Measurements from ENCODE around the gene PTPRR. TPM values are rescaled to one million over a fixed set of nuclear protein-coding genes. Genes with fewer than 3 reads are reported as not detected.

PTPRR gene
- total and polyA plus RNA-seq, 2 of the 13 experiments (the other 11 are each of a cell fraction or from before 2014, with no cell fraction given): not detected

DNA sequence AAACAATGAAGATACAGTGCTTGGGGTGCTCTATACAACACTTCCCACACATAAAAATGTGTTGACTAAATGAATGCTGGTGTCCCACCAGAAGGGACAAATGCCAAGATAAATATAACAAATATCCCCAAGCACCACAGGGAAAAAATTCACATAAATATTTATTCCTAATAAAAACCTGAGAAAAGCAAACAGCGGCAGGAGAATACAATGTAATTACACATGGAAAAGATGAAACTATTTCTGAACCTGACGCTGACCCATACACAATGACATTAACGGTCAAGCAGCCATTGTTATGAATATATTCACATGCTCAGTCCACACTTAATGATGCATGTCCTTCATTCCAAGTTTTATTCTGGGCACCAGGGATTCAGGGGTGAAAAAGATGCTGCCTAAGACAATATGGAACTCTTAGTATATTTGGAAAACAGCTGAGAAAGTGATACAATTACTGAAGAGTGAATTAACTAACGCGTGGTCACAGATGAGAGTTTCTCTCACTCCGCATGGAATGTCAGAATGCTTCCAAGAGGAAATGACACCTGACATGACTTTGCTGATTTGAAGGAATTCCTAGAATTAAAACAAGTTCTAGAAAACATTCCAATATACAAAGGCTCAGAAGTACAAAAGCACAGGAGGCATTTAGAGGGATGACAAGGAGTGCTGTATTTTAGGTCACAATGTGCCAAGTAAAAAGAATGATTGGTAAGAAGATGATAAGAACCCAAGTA lies 27.9 kb upstream of the PTPRR start (continued):
- TF ChIP-seq, protein P1, sequence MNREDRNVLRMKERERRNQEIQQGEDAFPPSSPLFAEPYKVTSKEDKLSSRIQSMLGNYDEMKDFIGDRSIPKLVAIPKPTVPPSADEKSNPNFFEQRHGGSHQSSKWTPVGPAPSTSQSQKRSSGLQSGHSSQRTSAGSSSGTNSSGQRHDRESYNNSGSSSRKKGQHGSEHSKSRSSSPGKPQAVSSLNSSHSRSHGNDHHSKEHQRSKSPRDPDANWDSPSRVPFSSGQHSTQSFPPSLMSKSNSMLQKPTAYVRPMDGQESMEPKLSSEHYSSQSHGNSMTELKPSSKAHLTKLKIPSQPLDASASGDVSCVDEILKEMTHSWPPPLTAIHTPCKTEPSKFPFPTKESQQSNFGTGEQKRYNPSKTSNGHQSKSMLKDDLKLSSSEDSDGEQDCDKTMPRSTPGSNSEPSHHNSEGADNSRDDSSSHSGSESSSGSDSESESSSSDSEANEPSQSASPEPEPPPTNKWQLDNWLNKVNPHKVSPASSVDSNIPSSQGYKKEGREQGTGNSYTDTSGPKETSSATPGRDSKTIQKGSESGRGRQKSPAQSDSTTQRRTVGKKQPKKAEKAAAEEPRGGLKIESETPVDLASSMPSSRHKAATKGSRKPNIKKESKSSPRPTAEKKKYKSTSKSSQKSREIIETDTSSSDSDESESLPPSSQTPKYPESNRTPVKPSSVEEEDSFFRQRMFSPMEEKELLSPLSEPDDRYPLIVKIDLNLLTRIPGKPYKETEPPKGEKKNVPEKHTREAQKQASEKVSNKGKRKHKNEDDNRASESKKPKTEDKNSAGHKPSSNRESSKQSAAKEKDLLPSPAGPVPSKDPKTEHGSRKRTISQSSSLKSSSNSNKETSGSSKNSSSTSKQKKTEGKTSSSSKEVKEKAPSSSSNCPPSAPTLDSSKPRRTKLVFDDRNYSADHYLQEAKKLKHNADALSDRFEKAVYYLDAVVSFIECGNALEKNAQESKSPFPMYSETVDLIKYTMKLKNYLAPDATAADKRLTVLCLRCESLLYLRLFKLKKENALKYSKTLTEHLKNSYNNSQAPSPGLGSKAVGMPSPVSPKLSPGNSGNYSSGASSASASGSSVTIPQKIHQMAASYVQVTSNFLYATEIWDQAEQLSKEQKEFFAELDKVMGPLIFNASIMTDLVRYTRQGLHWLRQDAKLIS (CRISPR knock-in tag; IDR thresholded peaks at IDR 0.05): no peak
- TF ChIP-seq IRF2 (CRISPR knock-in tag; IDR thresholded peaks at IDR 0.05): no peak
- no peak for TF ChIP-seq PTBP1 (IDR thresholded peaks at IDR 0.05; ENCODE audit: low read depth, low read length, poor library complexity, severe bottlenecking)
- TF ChIP-seq ZNF296 (CRISPR knock-in tag; conservative IDR thresholded peaks at IDR 0.05): no peak
- TF ChIP-seq POLR2G (IDR thresholded peaks at IDR 0.05; ENCODE audit: low read depth, low read length): no peak
- no peak for TF ChIP-seq ISX (CRISPR knock-in tag; conservative IDR thresholded peaks at IDR 0.05)
- no peak for TF ChIP-seq MIER2 (CRISPR knock-in tag; IDR thresholded peaks at IDR 0.05)

GRCh38 chr12:70936203-70936813 lies 15.8 kb upstream of the PTPRR start:
- Histone ChIP-seq H3K79me2 (ENCODE audit: insufficient read depth, low read length) (no peaks in the 10 kb centered on the region), H3K4me3 (replicated peaks in 1 of 3; ENCODE audit: insufficient read depth in 1 of 3, low read depth in 2 of 3, low read length in 3 of 3) (no peak overlapping the region), H3K36me3 (replicated peaks in 1 of 2; ENCODE audit: control insufficient read depth in 1 of 2, insufficient read depth in 2 of 2, low read length in 2 of 2) (no peaks in the 10 kb centered on the region), H4K20me1 (ENCODE audit: insufficient read depth, low read length) (no peaks in the 10 kb centered on the region), H3K27me3 (ENCODE audit: control insufficient read depth in 1 of 2, insufficient read depth in 2 of 2, low read length in 2 of 2) (peaks cover 0 to 5% of the 10 kb centered on the region in 2 experiments; a peak in 1 of 5 replicates), H3K4me2 (ENCODE audit: low read depth, low read length) (no peak overlapping the region), H3K27ac (ENCODE audit: extremely low read length, insufficient read depth, low read length) (no peak overlapping the region), H3K9me3 (ENCODE audit: low read length) (no peaks in the 10 kb centered on the region), H3K9ac (ENCODE audit: insufficient read depth, low read depth, low read length) (no peak overlapping the region), H3K4me1 (ENCODE audit: insufficient read depth, low read length) (no peaks in the 10 kb centered on the region), H2AFZ (ENCODE audit: low read length) (no peak overlapping the region)
- FAIRE-seq (no peak), DNase-seq (ENCODE audit: low spot score) (no peak), ATAC-seq (no peak)
- ChIA-PET POLR2A (no interaction called here), CTCF (ENCODE audit: low intra/inter-chr PET ratio, low total read pairs) (no interaction called here)
- TF ChIP-seq ZUFSP (CRISPR knock-in tag; IDR thresholded peaks at IDR 0.05; ENCODE audit: borderline replicate concordance): no peak
- peak in 1 of 2 experiments; percentile 12; a peak in 1 of 4 replicates for TF ChIP-seq MAFK (conservative IDR thresholded peaks at IDR 0.05 in 1 of 2, IDR thresholded peaks at IDR 0.05 in 1 of 2; ENCODE audit: low read length in 2 of 2)
- no peak for TF ChIP-seq PHF5A (CRISPR knock-in tag; IDR thresholded peaks at IDR 0.05; ENCODE audit: low read depth, unreplicated experiment)
- intact Hi-C loops (cut with micrococcal nuclease; ENCODE audit: unreplicated experiment): no loop called here
- no TSS peak for BruUV-seq (replicated peaks)
- WGBS (ENCODE audit: low lambda C conversion rate): 0% methylated on average over 3 of the region's 3 CpGs
- in situ Hi-C loops (cut with HindIII; ENCODE audit: extremely low pct_ligation_motif_present, low pct_unique_long_range_greater_than_20kb): no loop called here

Data from HepG2 (cell line).